Mesothelial cell of epicardium (in vitro differentiated cells): ENCODE results near the gene ZCCHC12. TPM values are rescaled to one million over a fixed set of nuclear protein-coding genes. Genes with fewer than 3 reads are reported as not detected.
A peak's percentile ranks its signal among the peaks of the same experiment; 100 is the strongest.

Experiments used
- DNase-seq, 2 experiments: peaks; one replicate each; pipeline ENCODE4 v3.0.0; 2021; ENCODE audit warnings: low spot score in 2 of 2; ENCODE audit not compliant: unreplicated experiment in 2 of 2
- H3K27ac Mint-ChIP-seq: 2 replicates; pipeline ENCODE4 v1.8.0; 2021; ENCODE audit warnings: mixed read lengths
- H3K27me3 Mint-ChIP-seq: 2 replicates; pipeline ENCODE4 v1.8.0; 2021; ENCODE audit warnings: low read depth, mixed read lengths
- H3K36me3 Mint-ChIP-seq: 2 replicates; pipeline ENCODE4 v1.8.0; 2021; ENCODE audit warnings: mixed read lengths
- H3K4me1 Mint-ChIP-seq: 2 replicates; pipeline ENCODE4 v1.8.0; 2021; ENCODE audit warnings: mixed read lengths
- H3K4me3 Mint-ChIP-seq: 2 replicates; pipeline ENCODE4 v1.8.0; 2021; ENCODE audit warnings: mild to moderate bottlenecking, moderate library complexity, mixed read lengths
- H3K9me3 Mint-ChIP-seq: 2 replicates; pipeline ENCODE4 v1.8.0; 2021; ENCODE audit warnings: mixed read lengths
- CTCF ChIP-seq: fragments of 200-600 bp; sonication (generic); IDR thresholded peaks from one replicate; pipeline ENCODE4 v1.5.0; 2021; ENCODE audit warnings: antibody characterized with exemption; ENCODE audit not compliant: unreplicated experiment
- total RNA-seq: library from RNA; stranded (reverse); gene quantifications from 3 replicates; pipeline ENCODE4 v1.2.1, GENCODE V29; 2021

The ZCCHC12 gene
- total RNA-seq = 1.7 to 2.5 TPM (median 2.1 TPM) in 3 replicates

DNA sequence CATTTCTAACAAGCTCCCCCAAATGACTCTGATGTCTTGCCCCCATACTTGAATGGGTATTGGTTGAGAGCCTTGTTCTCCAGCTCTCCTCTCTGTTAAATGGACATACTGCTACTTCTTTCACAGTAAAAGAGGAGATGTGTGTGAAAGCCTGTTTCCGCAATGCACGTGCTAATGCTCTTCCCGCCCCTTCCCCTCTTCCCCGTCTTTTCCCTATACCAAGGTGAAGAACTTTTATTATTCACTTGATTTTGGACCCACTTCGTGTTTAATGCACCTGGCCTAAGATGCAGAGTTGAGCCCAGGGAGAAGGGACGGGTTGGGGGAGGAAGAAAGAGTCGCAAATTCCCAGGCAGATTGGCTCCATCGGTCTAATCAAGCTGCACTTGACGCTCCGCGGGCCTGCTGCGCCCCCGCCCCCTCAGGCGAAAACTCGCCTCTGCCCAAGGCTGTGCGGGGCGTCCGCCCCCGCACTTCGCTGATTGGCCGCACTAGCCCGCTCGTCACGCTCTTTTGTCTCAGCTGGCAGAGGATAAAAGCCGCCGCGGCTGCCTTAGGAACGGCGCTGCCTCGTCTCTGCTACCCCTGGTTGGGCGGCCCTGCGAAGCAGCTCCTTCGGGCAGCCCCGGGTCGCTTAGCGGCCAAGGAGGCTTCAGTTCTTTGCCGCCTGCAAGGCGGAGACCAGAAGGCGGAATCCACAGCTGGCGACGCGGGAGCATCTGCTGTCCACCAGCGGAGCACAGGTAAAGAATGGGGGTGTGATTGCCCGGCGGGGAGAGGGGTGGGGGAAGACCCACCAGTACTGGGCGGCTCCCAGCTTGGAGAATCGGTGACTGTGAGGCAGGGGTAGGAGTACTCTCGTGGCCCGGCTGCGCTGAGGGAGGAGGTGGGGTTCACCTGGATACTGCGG lies at the start of gene ZCCHC12:
Gene ZCCHC12, plus strand, starts transcription at position 562 of the 910 bp plus-strand sequence. CDS start 1,421 bp downstream, outside the sequence.
- DNase-seq = peak; percentile 47 to 64
- Mint-ChIP-seq H3K4me1 (peaks cover 13% of the 10 kb centered on the region), H3K27ac (no peak within 1 kb of the TSS), H3K9me3 (peaks cover 17% of the 10 kb centered on the region), H3K4me3 (peak within 1 kb of the TSS; percentile 75), H3K36me3 (peaks cover 3% of the 10 kb centered on the region), H3K27me3 (peaks cover 54% of the 10 kb centered on the region)
- no peak for TF ChIP-seq CTCF

GRCh38 chrX:118779581-118779980 lies 44.0 kb upstream of the ZCCHC12 start:
- H3K9me3 Mint-ChIP-seq = peaks cover 7% of the 10 kb centered on the region
- no peak overlapping the region for H3K4me3 Mint-ChIP-seq
- peaks cover 2% of the 10 kb centered on the region for H3K36me3 Mint-ChIP-seq
- H3K4me1 Mint-ChIP-seq = no peaks in the 10 kb centered on the region
- no peak for DNase-seq
- no peak overlapping the region for H3K27ac Mint-ChIP-seq
- no peaks in the 10 kb centered on the region for H3K27me3 Mint-ChIP-seq
- no peak for TF ChIP-seq CTCF

DNA sequence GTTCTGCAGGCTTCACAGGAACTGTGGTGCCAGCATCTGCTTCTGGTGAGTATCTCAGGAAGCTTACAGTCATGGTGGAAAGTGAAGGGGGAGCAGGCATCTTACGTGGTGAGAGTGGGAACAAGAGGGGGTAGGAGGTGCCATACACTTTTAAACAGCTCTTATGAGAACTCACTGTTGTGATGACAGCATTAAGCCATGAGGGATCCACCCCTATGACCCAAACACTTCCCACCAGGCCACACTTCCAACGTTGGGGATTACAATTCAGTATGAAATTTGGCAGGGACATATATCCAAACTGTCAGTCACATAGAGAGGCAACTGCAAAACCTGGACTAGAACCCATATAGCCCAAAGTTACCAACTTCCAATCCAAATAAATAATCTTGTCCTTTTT lies 43.1 kb upstream of the ZCCHC12 start:
- H3K27me3 Mint-ChIP-seq = no peaks in the 10 kb centered on the region
- no peak overlapping the region for H3K4me3 Mint-ChIP-seq
- no peak for TF ChIP-seq CTCF
- no peak for DNase-seq
- H3K27ac Mint-ChIP-seq = no peak overlapping the region
- H3K36me3 Mint-ChIP-seq = peaks cover 2% of the 10 kb centered on the region
- H3K9me3 Mint-ChIP-seq = peaks cover 7% of the 10 kb centered on the region
- no peaks in the 10 kb centered on the region for H3K4me1 Mint-ChIP-seq

GRCh38 chrX:118780911-118781310 lies 42.7 kb upstream of the ZCCHC12 start:
- peaks cover 2% of the 10 kb centered on the region for H3K36me3 Mint-ChIP-seq

GRCh38 chrX:118795528-118796280 lies 27.9 kb upstream of the ZCCHC12 start:
- H3K27me3 Mint-ChIP-seq = no peaks in the 10 kb centered on the region
- TF ChIP-seq CTCF = no peak
- peaks cover 15% of the 10 kb centered on the region for H3K4me1 Mint-ChIP-seq
- no peak for DNase-seq
- peak overlapping the region; percentile 47 for H3K27ac Mint-ChIP-seq
- peaks cover 31% of the 10 kb centered on the region for H3K9me3 Mint-ChIP-seq
- peaks cover 6% of the 10 kb centered on the region for H3K36me3 Mint-ChIP-seq
- no peak overlapping the region for H3K4me3 Mint-ChIP-seq

More at GRCh38 chrX:118780911-118781310, 42.7 kb upstream of the ZCCHC12 start:
- Mint-ChIP-seq H3K27me3 (no peaks in the 10 kb centered on the region), H3K9me3 (peaks cover 7% of the 10 kb centered on the region), H3K4me3 (no peak overlapping the region), H3K27ac (no peak overlapping the region), H3K4me1 (no peaks in the 10 kb centered on the region)
- no peak for TF ChIP-seq CTCF
- DNase-seq = no peak
